Skeletal muscle satellite cell (primary cell): ENCODE measurements around the gene MICOS13. TPM values are rescaled to one million over a fixed set of nuclear protein-coding genes. Genes with fewer than 3 reads are reported as not detected.

ENCODE experiments used
- H3K27me3 ChIP-seq: 2 replicates; pipeline ENCODE4 v1.7.0; 2013; ENCODE audit warnings: low read length; ENCODE audit not compliant: control insufficient read depth, insufficient read depth
- H3K36me3 ChIP-seq: 2 replicates; pipeline ENCODE4 v1.7.0; 2013; ENCODE audit warnings: mild to moderate bottlenecking, control low read depth, low read length; ENCODE audit not compliant: insufficient read depth
- H3K4me1 ChIP-seq: 2 replicates; pipeline ENCODE4 v1.7.0; 2013; ENCODE audit warnings: low read length; ENCODE audit not compliant: control insufficient read depth, insufficient read depth
- H3K4me2 ChIP-seq: 2 replicates; pipeline ENCODE4 v1.7.0; 2013; ENCODE audit warnings: mild to moderate bottlenecking, low read length
- H3K4me3 ChIP-seq: 2 replicates; pipeline ENCODE4 v1.7.0; 2013; ENCODE audit warnings: low read length
- H3K9ac ChIP-seq: 2 replicates; pipeline ENCODE4 v1.7.0; 2013; ENCODE audit warnings: mild to moderate bottlenecking, low read depth, low read length, moderate library complexity
- H3K9me3 ChIP-seq: replicated peaks from 2 replicates; pipeline ENCODE4 v1.7.0; 2013; ENCODE audit warnings: mild to moderate bottlenecking, control low read depth, low read length
- total RNA-seq: library from RNA; depleted of rRNA; stranded (reverse); fragments of >200 nt; gene quantifications from 2 replicates; pipeline ENCODE4 v1.2.3, GENCODE V29; 2012; rRNA removed

MICOS13 gene
- 43.9 and 52.6 TPM in 2 replicates for total RNA-seq

GRCh38 chr19:5680437-5681368 is at the start of gene MICOS13, which contains the start of gene HSD11B1L:
MICOS13 (minus strand) TSS chr19:5680516; CDS start chr19:5680486, 30 bp downstream.
HSD11B1L (plus strand) TSS chr19:5681027; CDS start chr19:5684833, 3,806 bp downstream.
- peak within 1 kb of the TSS; percentile 94 for H3K9ac ChIP-seq
- peak within 1 kb of the TSS; percentile 95 for H3K4me3 ChIP-seq
- H3K9me3 ChIP-seq, result no peaks in the 10 kb centered on the region
- H3K4me2 ChIP-seq, result peak within 1 kb of the TSS; percentile 99
- H3K36me3 ChIP-seq, result peaks cover 7% of the 10 kb centered on the region
- peaks cover 20% of the 10 kb centered on the region for H3K4me1 ChIP-seq
- no peaks in the 10 kb centered on the region for H3K27me3 ChIP-seq

GRCh38 chr19:5727453-5728050 is 47.2 kb upstream of the MICOS13 start:
- Histone ChIP-seq H3K27me3 (no peaks in the 10 kb centered on the region), H3K4me3 (no peak overlapping the region), H3K9me3 (no peaks in the 10 kb centered on the region), H3K9ac (no peak overlapping the region), H3K4me2 (no peak overlapping the region), H3K36me3 (no peaks in the 10 kb centered on the region), H3K4me1 (no peaks in the 10 kb centered on the region)

- Histone ChIP-seq H3K9ac (peak within 1 kb of the TSS; percentile 92), H3K4me1 (peaks cover 21% of the 10 kb centered on the region), H3K27me3 (no peaks in the 10 kb centered on the region), H3K4me3 (peak within 1 kb of the TSS; percentile 84), H3K4me2 (peak within 1 kb of the TSS; percentile 91), H3K9me3 (no peaks in the 10 kb centered on the region), H3K36me3 (peaks cover 9% of the 10 kb centered on the region)
Measured at GRCh38 chr19:5719961-5720790, 39.9 kb upstream of the MICOS13 start, which contains the start of the genes CATSPERD and LONP1. CATSPERD (plus strand) TSS chr19:5720637; CDS start chr19:5720738, 101 bp downstream. LONP1 (minus strand) TSS chr19:5720146; CDS start chr19:5720132, 14 bp downstream.

GRCh38 chr19:5719274-5719960 is 39.1 kb upstream of the MICOS13 start:
- Histone ChIP-seq H3K4me1 (peaks cover 21% of the 10 kb centered on the region), H3K9ac (peak overlapping the region; percentile 92), H3K9me3 (no peaks in the 10 kb centered on the region), H3K4me2 (peak overlapping the region; percentile 86), H3K27me3 (no peaks in the 10 kb centered on the region), H3K36me3 (peaks cover 9% of the 10 kb centered on the region), H3K4me3 (peak overlapping the region; percentile 84)

GRCh38 chr19:5718579-5719273 is 38.4 kb upstream of the MICOS13 start:
- Histone ChIP-seq H3K36me3 (peaks cover 13% of the 10 kb centered on the region), H3K9me3 (no peaks in the 10 kb centered on the region), H3K4me1 (peaks cover 21% of the 10 kb centered on the region), H3K9ac (peak overlapping the region; percentile 92), H3K4me2 (peak overlapping the region; percentile 86), H3K4me3 (peak overlapping the region; percentile 84), H3K27me3 (no peaks in the 10 kb centered on the region)

GRCh38 chr19:5718037-5718578 is 37.8 kb upstream of the MICOS13 start:
- peak overlapping the region; percentile 84 for H3K4me3 ChIP-seq
- peak overlapping the region; percentile 92 for H3K9ac ChIP-seq
- no peaks in the 10 kb centered on the region for H3K9me3 ChIP-seq
- H3K36me3 ChIP-seq, result peaks cover 19% of the 10 kb centered on the region
- H3K27me3 ChIP-seq, result no peaks in the 10 kb centered on the region
- H3K4me1 ChIP-seq, result peaks cover 21% of the 10 kb centered on the region
- H3K4me2 ChIP-seq, result peak overlapping the region; percentile 86

GRCh38 chr19:5717215-5717935 is 37.1 kb upstream of the MICOS13 start:
- peak overlapping the region; percentile 46 for H3K4me3 ChIP-seq
- no peaks in the 10 kb centered on the region for H3K9me3 ChIP-seq
- H3K4me2 ChIP-seq, result peak overlapping the region; percentile 86
- peaks cover 21% of the 10 kb centered on the region for H3K4me1 ChIP-seq
- no peaks in the 10 kb centered on the region for H3K27me3 ChIP-seq
- peak overlapping the region; percentile 18 for H3K9ac ChIP-seq
- peaks cover 26% of the 10 kb centered on the region for H3K36me3 ChIP-seq

- Histone ChIP-seq H3K9ac (no peak overlapping the region), H3K9me3 (no peaks in the 10 kb centered on the region), H3K36me3 (peaks cover 46% of the 10 kb centered on the region), H3K27me3 (no peaks in the 10 kb centered on the region), H3K4me3 (no peak overlapping the region), H3K4me2 (no peak overlapping the region), H3K4me1 (peaks cover 18% of the 10 kb centered on the region)
Measured at GRCh38 chr19:5714816-5715215, 34.5 kb upstream of the MICOS13 start.

- no peaks in the 10 kb centered on the region for H3K9me3 ChIP-seq
- H3K4me2 ChIP-seq, result no peak overlapping the region
- no peaks in the 10 kb centered on the region for H3K27me3 ChIP-seq
- no peak overlapping the region for H3K9ac ChIP-seq
- no peak overlapping the region for H3K4me3 ChIP-seq
- peaks cover 10% of the 10 kb centered on the region for H3K4me1 ChIP-seq
- peaks cover 48% of the 10 kb centered on the region for H3K36me3 ChIP-seq
Measured at GRCh38 chr19:5713228-5713627, 32.9 kb upstream of the MICOS13 start.
